ENCODE data around the gene PDLIM1.

DNA sequence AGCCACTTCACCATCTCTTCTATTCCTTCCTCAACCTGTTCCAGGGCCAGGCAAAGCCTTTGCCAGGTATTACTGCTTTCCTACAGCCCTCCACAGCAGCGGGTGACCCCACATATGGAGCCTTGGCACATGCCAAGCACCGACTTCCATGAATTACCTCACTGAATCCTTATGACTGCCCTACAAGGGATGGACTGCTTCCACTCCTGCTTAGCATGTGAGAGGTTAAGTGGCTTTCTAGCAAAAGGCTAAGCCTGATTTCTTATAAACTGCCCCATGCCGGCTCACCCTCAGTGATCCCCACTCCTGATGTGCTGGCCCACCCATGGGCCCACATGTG is 44.0 kb upstream of the PDLIM1 start:
- TF ChIP-seq EZH2 (IDR thresholded peaks at IDR 0.05; ENCODE audit: insufficient read depth, poor library complexity, severe bottlenecking): no peak
- no peak for TF ChIP-seq EZH2phosphoT487 (IDR thresholded peaks at IDR 0.05; ENCODE audit: insufficient read depth, low read depth)
